22Rv1 (cell line): Measurements from ENCODE around the gene ZNF611.
"Not testable (repeated sequence)": the region's sequence is repeated elsewhere in the genome, so short reads cannot be mapped to it uniquely, and the experiment has no call there.

Experiments used
- ZFX ChIP-seq: fragments of 450-650 bp; IDR thresholded peaks from 2 replicates; pipeline ENCODE4 v1.6.1; 2017; ENCODE audit warnings: antibody characterized with exemption, borderline replicate concordance
- TF ChIP-seq, protein P1 (sequence below): fragments of 450-650 bp; IDR thresholded peaks from 2 replicates; pipeline ENCODE4 v1.5.1; 2017; ENCODE audit warnings: mild to moderate bottlenecking

DNA sequence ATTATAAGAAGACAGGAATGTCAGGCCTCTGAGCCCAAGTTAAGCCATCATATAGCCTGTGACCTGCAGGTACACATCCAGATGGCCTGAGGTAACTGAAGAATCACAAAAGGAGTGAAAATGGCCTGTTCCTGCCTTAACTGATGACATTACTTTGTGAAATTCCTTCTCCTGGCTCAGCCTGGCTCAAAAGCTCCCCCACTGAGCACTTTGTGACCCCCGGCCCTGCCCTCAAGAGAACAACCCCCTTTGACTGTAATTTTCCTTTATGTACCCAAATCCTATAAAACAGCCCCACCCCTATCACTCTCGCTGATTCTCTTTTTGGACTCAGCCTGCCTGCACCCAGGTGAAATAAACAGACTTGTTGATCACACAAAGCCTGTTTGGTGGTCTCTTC, 21.6 kb upstream of the ZNF611 start:
- TF ChIP-seq, protein P1, sequence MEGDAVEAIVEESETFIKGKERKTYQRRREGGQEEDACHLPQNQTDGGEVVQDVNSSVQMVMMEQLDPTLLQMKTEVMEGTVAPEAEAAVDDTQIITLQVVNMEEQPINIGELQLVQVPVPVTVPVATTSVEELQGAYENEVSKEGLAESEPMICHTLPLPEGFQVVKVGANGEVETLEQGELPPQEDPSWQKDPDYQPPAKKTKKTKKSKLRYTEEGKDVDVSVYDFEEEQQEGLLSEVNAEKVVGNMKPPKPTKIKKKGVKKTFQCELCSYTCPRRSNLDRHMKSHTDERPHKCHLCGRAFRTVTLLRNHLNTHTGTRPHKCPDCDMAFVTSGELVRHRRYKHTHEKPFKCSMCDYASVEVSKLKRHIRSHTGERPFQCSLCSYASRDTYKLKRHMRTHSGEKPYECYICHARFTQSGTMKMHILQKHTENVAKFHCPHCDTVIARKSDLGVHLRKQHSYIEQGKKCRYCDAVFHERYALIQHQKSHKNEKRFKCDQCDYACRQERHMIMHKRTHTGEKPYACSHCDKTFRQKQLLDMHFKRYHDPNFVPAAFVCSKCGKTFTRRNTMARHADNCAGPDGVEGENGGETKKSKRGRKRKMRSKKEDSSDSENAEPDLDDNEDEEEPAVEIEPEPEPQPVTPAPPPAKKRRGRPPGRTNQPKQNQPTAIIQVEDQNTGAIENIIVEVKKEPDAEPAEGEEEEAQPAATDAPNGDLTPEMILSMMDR = not testable (repeated sequence)
- not testable (repeated sequence) for TF ChIP-seq ZFX
